ENCODE measurements around the gene GRIP2. TPM values are rescaled to one million over a fixed set of nuclear protein-coding genes. Genes with fewer than 3 reads are reported as not detected.

GRIP2 gene
- total RNA-seq, 2 experiments from 2014 or later, result not detected

GRCh38 chr3:14457481-14457880 is 82.7 kb downstream of the GRIP2 start:
- Mint-ChIP-seq H3K36me3 (ENCODE audit: low read depth) (peaks cover 58% of the 10 kb centered on the region), H3K27ac (no peak overlapping the region), H3K9me3 (no peaks in the 10 kb centered on the region), H3K27me3 (no peaks in the 10 kb centered on the region), H3K4me1 (ENCODE audit: low read depth) (no peaks in the 10 kb centered on the region), H3K4me3 (no peak overlapping the region)
- H3K27me3 ChIP-seq (ENCODE audit: control insufficient read depth in 1 of 2, insufficient read depth in 2 of 2, low read length in 2 of 2), result no peaks in the 10 kb centered on the region
- no peak for TF ChIP-seq CTCF (IDR thresholded peaks at IDR 0.05)
- ATAC-seq (ENCODE audit: poor library complexity) (no peak), DNase-seq (no peak)
- no peak overlapping the region for H3K27ac ChIP-seq (ENCODE audit: low read depth in 1 of 2, low read length in 2 of 2)
- ChIA-PET POLR2A (no interaction called here), CTCF (no interaction called here)
- intact Hi-C loops (cut with DNase I, micrococcal nuclease), result no loop called here
- H3K9me3 ChIP-seq (ENCODE audit: control insufficient read depth in 1 of 2, insufficient read depth in 1 of 2, low read length in 2 of 2), result no peaks in the 10 kb centered on the region
- H3K4me3 ChIP-seq (ENCODE audit: low read length), result no peak overlapping the region
- H3K36me3 ChIP-seq (ENCODE audit: insufficient read depth, low read length), result peaks cover 66% of the 10 kb centered on the region
- H3K4me1 ChIP-seq (ENCODE audit: insufficient read depth, low read length), result no peaks in the 10 kb centered on the region

GRCh38 chr3:14456794-14457193 is 83.3 kb downstream of the GRIP2 start:
- Histone ChIP-seq H3K4me1 (ENCODE audit: insufficient read depth, low read length) (no peaks in the 10 kb centered on the region), H3K4me3 (ENCODE audit: low read length) (no peak overlapping the region), H3K36me3 (ENCODE audit: insufficient read depth, low read length) (peaks cover 69% of the 10 kb centered on the region), H3K27ac (ENCODE audit: low read depth in 1 of 2, low read length in 2 of 2) (no peak overlapping the region), H3K9me3 (ENCODE audit: control insufficient read depth in 1 of 2, insufficient read depth in 1 of 2, low read length in 2 of 2) (no peaks in the 10 kb centered on the region), H3K27me3 (ENCODE audit: control insufficient read depth in 1 of 2, insufficient read depth in 2 of 2, low read length in 2 of 2) (no peaks in the 10 kb centered on the region)
- Mint-ChIP-seq H3K4me3 (no peak overlapping the region), H3K4me1 (ENCODE audit: low read depth) (no peaks in the 10 kb centered on the region), H3K27ac (no peak overlapping the region), H3K9me3 (no peaks in the 10 kb centered on the region), H3K27me3 (no peaks in the 10 kb centered on the region), H3K36me3 (ENCODE audit: low read depth) (peaks cover 56% of the 10 kb centered on the region)
- TF ChIP-seq CTCF (IDR thresholded peaks at IDR 0.05), result no peak
- intact Hi-C loops (cut with DNase I, micrococcal nuclease), result no loop called here
- no peak for ATAC-seq (ENCODE audit: poor library complexity)
- POLR2A ChIA-PET, result no interaction called here
- CTCF ChIA-PET, result no interaction called here
- DNase-seq, result no peak

- no peak for TF ChIP-seq CTCF (IDR thresholded peaks at IDR 0.05)
- ChIA-PET CTCF (interaction anchor here (0.7 kb wide), 1 partner anchor 50 kb away, joined by 3 read pairs; no protein-coding TSS in a partner anchor), POLR2A (no interaction called here)
- H3K27ac ChIP-seq (ENCODE audit: low read depth in 1 of 2, low read length in 2 of 2), result no peak overlapping the region
- no peak for DNase-seq
- no peaks in the 10 kb centered on the region for H3K9me3 ChIP-seq (ENCODE audit: control insufficient read depth in 1 of 2, insufficient read depth in 1 of 2, low read length in 2 of 2)
- peaks cover 71% of the 10 kb centered on the region for H3K36me3 ChIP-seq (ENCODE audit: insufficient read depth, low read length)
- Mint-ChIP-seq H3K27ac (no peak overlapping the region), H3K4me3 (no peak overlapping the region), H3K27me3 (no peaks in the 10 kb centered on the region), H3K4me1 (ENCODE audit: low read depth) (no peaks in the 10 kb centered on the region), H3K9me3 (no peaks in the 10 kb centered on the region), H3K36me3 (ENCODE audit: low read depth) (peaks cover 66% of the 10 kb centered on the region)
- intact Hi-C loops (cut with DNase I, micrococcal nuclease), result no loop called here
- no peak overlapping the region for H3K4me3 ChIP-seq (ENCODE audit: low read length)
- H3K27me3 ChIP-seq (ENCODE audit: control insufficient read depth in 1 of 2, insufficient read depth in 2 of 2, low read length in 2 of 2), result no peaks in the 10 kb centered on the region
- ATAC-seq (ENCODE audit: poor library complexity), result no peak
- H3K4me1 ChIP-seq (ENCODE audit: insufficient read depth, low read length), result no peaks in the 10 kb centered on the region
Measured at GRCh38 chr3:14455571-14456317, 84.4 kb downstream of the GRIP2 start.
